AG08395 (cell line): ENCODE data around the gene INHBE.

ENCODE experiments used
- DNase-seq: peaks from one replicate; pipeline ENCODE4 v3.0.0; 2012; ENCODE audit warnings: mixed read lengths, low spot score

Gene INHBE

DNA sequence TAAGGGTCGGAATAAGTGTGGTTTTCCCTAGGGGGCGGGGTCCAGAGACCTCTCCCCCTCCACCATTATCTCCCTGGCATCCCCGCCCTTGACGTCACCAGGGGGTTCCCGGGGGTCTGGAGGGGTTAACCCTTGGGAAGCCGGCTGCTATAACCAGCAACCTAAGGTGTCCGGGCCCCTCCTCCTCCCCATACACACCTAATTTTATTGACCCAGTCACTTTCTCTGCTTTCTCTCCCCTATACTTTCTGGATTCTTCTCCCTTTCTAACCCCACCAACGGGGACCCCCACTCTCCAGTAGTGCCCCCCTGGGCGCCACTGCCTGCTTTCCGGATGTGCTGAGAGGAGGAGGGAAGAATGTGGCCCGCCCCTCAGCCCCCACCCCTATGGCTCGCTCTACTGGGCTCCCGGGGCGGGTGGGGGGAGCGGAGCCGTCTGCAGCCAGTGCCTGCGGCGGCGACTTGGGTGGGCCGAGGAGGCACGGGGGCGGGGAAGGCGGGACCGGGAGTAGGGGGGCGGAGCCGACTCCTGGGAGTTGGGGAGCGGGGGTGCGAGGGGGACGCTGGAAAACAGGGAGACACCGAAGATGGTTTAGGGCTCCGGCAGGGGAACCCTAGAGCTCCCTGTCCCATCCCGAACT lies 6.3 kb downstream of the INHBE start:
- peak; percentile 58 for DNase-seq

DNA sequence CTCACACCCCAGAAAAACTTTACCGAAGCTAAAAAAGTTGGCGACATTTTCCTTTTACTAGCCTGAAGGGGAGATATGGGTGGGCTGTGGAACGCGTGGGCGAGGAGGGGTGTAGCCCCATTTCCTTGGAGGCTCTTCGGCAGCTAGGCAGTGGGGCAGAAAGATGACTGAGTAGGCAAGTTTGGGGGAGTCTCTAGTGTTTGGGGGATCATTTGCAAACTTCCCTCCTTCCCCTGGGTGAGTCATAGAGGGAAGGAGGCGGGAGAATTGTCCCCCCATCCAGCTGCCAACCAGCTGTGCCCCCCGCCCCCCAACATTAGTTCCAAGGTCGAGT lies 6.8 kb downstream of the INHBE start:
- DNase-seq, result no peak

- DNase-seq, result peak; percentile 89
Observed at GRCh38 chr12:57462251-57462911, 7.3 kb downstream of the INHBE start.

GRCh38 chr12:57462912-57463253 lies 7.8 kb downstream of the INHBE start:
- DNase-seq, result no peak

GRCh38 chr12:57464569-57464968 lies 9.5 kb downstream of the INHBE start:
- DNase-seq, result no peak

GRCh38 chr12:57465030-57465746 lies 10.1 kb downstream of the INHBE start:
- DNase-seq, result no peak

- no peak for DNase-seq
Observed at GRCh38 chr12:57465747-57466505, 10.8 kb downstream of the INHBE start.

DNA sequence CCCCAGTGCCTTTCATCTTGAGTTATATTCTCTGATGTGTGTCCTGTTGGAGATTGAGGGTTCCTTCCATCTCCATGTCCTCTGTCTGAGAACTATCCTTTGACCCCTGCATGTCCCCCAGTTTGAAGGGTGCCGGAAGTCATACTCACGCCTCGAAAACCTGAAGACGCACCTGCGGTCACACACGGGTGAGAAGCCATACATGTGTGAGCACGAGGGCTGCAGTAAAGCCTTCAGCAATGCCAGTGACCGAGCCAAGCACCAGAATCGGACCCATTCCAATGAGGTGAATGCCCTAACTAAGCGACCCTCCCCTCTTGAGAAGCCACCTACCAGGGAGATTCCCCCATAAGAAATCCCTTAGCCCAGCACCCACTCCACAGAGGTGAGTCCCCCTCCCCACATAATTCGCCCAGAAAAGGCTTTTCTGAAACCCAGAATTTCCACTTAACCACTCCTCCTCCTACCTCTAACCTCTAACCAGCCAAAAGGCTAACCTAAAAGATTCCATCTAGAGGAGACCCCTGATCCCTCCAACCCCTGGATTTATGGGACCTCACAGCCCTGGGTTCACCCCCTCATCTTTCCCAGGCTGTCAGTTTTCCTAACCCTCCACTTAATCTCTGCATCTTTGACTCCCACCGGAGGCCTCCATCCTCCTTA lies 12.2 kb downstream of the INHBE start:
- no peak for DNase-seq

- no peak for DNase-seq
Observed at GRCh38 chr12:57467915-57468314, 12.8 kb downstream of the INHBE start.

DNA sequence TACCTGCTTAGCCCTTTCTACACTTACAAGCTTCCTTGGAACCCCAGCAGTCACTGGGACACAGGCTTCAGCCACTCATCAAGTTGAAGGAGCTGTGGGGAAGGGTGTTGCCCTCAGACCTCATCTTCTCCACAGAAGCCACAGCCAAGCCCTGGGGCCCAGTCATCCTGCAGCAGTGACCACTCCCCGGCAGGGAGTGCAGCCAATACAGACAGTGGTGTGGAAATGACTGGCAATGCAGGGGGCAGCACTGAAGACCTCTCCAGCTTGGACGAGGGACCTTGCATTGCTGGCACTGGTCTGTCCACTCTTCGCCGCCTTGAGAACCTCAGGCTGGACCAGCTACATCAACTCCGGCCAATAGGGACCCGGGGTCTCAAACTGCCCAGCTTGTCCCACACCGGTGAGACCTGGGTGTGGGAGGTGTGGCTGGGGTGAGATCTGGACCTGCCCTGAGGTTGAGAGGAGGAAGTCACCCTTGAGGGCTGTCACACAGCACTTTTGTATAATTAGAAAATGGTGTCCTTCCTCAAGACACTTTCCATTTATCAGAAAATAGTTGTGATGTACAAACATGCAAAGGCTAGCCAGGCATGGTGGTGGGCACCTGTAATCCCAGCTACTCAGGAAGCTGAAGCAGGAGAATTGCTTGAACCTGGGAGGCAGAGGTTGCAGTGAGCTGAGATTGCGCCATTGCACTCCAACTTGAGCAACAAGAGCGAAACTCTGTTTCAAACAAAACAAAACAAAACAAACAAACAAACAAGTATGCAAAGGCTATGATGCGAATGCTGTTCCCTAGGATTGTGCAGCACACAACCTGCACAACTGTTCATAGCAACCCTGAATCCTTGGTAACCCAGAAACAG lies 14.4 kb downstream of the INHBE start:
- no peak for DNase-seq

GRCh38 chr12:57470286-57470969 lies 15.3 kb downstream of the INHBE start:
- DNase-seq, result no peak

DNA sequence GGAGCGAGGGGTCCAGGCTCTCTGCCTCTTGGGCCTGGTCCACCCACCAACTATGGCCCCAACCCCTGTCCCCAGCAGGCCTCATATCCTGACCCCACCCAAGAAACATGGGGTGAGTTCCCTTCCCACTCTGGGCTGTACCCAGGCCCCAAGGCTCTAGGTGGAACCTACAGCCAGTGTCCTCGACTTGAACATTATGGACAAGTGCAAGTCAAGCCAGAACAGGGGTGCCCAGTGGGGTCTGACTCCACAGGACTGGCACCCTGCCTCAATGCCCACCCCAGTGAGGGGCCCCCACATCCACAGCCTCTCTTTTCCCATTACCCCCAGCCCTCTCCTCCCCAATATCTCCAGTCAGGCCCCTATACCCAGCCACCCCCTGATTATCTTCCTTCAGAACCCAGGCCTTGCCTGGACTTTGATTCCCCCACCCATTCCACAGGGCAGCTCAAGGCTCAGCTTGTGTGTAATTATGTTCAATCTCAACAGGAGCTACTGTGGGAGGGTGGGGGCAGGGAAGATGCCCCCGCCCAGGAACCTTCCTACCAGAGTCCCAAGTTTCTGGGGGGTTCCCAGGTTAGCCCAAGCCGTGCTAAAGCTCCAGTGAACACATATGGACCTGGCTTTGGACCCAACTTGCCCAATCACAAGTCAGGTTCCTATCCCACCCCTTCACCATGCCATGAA lies 16.0 kb downstream of the INHBE start:
- no peak for DNase-seq

GRCh38 chr12:57471661-57472060 lies 16.6 kb downstream of the INHBE start:
- DNase-seq, result no peak

- DNase-seq, result no peak
Observed at GRCh38 chr12:57472391-57472790, 17.3 kb downstream of the INHBE start.

DNA sequence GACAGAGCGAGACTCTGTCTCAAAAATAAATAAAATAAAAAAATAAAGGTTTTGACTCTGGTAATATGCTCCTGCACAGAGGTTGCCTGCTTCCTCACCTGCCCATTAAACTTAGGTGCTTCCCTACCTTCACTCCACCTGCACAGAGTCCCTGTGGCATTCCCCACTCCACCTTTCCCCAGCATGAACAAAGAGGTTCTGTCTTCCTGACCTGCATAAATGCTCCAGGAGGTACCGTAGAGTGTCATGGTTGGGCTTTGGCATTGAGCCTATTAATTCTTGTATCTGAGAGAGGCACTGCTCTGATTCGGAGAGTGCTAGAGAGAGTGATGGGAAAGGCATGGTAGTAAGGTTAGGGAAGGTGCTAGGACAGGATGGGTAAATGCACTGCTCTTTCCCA lies 18.3 kb downstream of the INHBE start:
- DNase-seq, result no peak

DNA sequence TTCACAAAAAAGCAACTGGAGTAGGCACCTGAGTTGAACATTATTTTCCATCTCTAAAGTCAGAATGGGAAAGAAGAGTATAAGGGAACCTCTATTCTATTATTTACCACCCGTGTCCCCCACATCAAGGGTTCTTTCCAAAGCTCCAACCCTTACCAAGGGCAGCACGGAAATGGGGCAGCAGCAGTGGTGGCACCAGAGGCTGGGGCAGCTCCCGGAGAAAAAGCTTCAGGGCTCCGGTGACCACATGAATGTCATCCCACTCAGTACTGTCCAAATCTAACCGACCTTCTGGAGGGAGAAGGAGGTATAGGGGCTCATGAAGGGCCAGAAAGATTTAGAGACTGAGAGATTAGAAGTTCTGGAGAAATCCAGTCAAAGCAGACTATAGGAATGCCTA lies 18.8 kb downstream of the INHBE start:
- DNase-seq, result no peak

- no peak for DNase-seq
Observed at GRCh38 chr12:57474430-57474829, 19.3 kb downstream of the INHBE start.

DNA sequence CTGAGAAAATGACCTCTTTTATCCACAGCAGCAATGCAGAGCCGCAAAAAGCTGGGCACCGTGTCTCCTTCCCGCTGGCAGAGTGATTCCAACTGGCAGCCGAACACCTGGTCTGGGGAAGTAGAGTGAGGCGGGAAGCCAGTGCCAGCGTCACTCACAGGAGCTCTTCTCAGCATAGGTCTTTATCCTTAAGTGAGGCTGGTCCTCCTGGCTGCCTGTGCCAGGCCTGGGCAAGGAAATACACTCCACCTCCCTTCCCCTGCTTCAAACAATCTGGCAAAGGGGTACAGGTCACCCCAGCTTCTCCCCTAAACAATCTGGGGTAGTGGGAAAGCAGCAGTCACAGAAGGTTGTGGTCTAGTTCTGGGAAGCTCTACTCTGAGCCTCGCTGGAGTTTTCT lies 19.8 kb downstream of the INHBE start:
- DNase-seq, result no peak

DNA sequence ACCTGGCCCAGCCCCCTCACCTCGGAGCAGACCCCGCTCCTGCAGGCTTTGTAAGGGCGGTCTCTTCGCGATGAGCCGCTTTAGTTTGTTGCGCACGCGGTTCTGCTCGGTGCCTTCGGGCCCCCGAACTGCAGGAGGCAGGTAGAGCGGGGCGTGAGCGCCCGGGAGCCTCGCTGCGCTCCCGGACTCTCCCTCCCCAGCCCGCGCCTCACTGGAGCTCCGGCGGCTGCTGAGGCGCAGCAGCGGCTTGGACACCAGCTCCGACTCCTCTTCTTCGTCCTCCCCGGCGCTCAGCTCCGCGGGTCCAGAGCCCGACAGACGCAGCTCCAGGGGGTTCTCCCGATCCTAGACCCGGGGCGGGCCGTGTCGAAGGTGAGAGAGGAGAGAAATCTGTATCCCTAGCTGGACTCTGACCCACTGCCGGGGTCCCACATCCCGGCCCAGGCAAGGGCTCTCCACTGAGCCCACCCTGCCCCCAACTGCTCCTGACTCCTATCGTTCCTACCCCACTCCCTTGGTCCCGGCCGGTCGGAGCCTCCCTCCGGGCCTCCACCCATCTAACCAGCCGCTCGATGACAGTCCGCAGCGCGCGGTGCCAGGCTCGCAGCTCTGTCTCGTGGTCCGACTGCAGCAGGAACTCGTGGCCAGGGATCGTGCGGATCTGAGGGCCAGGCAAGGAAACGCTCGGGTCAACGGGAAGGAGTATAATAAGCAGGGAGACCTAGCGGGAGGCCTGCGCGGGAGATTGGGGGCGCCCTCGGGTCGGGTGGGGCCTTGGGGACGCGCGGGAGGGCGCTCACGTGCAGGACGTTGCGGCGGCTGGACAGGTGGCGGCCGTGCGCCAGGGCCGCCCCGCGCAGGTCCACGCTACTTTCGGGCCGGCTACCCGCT lies 20.4 kb downstream of the INHBE start:
- peak; percentile 52 for DNase-seq
